T-helper 2 cell treated with Interferon-gamma antibody and Interleukin-4, amounts not matched to agents 100 ng/mL and 5 ng/mL, for 36 hours (primary cell): ENCODE data around the gene CYP4F12. TPM values are rescaled to one million over a fixed set of nuclear protein-coding genes. Genes with fewer than 3 reads are reported as not detected.

Source experiments
- intact Hi-C: fragments of 100-400 bp; cut with micrococcal nuclease; formaldehyde crosslinking; loops from one replicate; pipeline ENCODE4 v1.15.1; 2023
- total RNA-seq: library from RNA; stranded (reverse); gene quantifications from 2 replicates; pipeline ENCODE4 v1.2.3, GENCODE V29; 2022

Gene CYP4F12
- total RNA-seq, 1 donor from 2014 or later: not detected

- intact Hi-C loops: no loop called here
These were observed 29.1 kb downstream of the CYP4F12 start for GRCh38 chr19:15701757-15702533.

GRCh38 chr19:15702534-15702930 lies 29.6 kb downstream of the CYP4F12 start:
- intact Hi-C loops: no loop called here

- intact Hi-C loops: no loop called here
These were observed 41.8 kb downstream of the CYP4F12 start for GRCh38 chr19:15714638-15715037.

GRCh38 chr19:15715642-15716041 lies 42.8 kb downstream of the CYP4F12 start:
- intact Hi-C loops: no loop called here

GRCh38 chr19:15717809-15718208 lies 44.9 kb downstream of the CYP4F12 start:
- intact Hi-C loops: no loop called here

GRCh38 chr19:15721268-15721667 lies 48.4 kb downstream of the CYP4F12 start:
- intact Hi-C loops: no loop called here

- intact Hi-C loops: no loop called here
These were observed 50.1 kb downstream of the CYP4F12 start for GRCh38 chr19:15722956-15723355.

GRCh38 chr19:15727724-15728123 lies 54.8 kb downstream of the CYP4F12 start, which contains the start of gene OR10H2:
Gene OR10H2 (plus strand): TSS chr19:15728024. CDS start chr19:15728044, 20 bp downstream.
- intact Hi-C loops: no loop called here

- intact Hi-C loops: no loop called here
These were observed 57.7 kb downstream of the CYP4F12 start for GRCh38 chr19:15730538-15730937.

GRCh38 chr19:15732388-15732787 lies 59.5 kb downstream of the CYP4F12 start:
- intact Hi-C loops: no loop called here

GRCh38 chr19:15733895-15734294 lies 61.0 kb downstream of the CYP4F12 start:
- intact Hi-C loops: no loop called here

- intact Hi-C loops: no loop called here
These were observed 64.8 kb downstream of the CYP4F12 start, which contains the start of gene OR10H3 for GRCh38 chr19:15737722-15738121. Gene OR10H3 (plus strand): TSS chr19:15737985. CDS start chr19:15741393, 3,408 bp downstream.

GRCh38 chr19:15740785-15741184 lies 67.9 kb downstream of the CYP4F12 start:
- intact Hi-C loops: no loop called here

Other genes with a start within 250 kb of the CYP4F12 start
- gene WIZ, start 223.1 kb upstream of the CYP4F12 start, total RNA-seq: 27.3 and 30.7 TPM in 2 replicates
- gene RASAL3, start 208.5 kb upstream of the CYP4F12 start, total RNA-seq: 113 and 133 TPM in 2 replicates
- not detected in 2 replicates for gene PGLYRP2, start 193.6 kb upstream of the CYP4F12 start, total RNA-seq
- 0.34 and 0.55 TPM in 2 replicates for gene CYP4F22, start 164.6 kb upstream of the CYP4F12 start, total RNA-seq
- not detected in 2 replicates for gene CYP4F8, start 57.9 kb upstream of the CYP4F12 start, total RNA-seq
- gene CYP4F3, start 32.2 kb upstream of the CYP4F12 start, total RNA-seq: 0.18 and 0.32 TPM in 2 replicates
- not detected in 2 replicates for gene OR10H2, start 54.9 kb downstream of the CYP4F12 start, total RNA-seq
- gene OR10H3, start 64.9 kb downstream of the CYP4F12 start, total RNA-seq: not detected in 2 replicates
- not detected in 2 replicates for gene OR10H5, start 114.6 kb downstream of the CYP4F12 start, total RNA-seq
- gene OR10H1, start 142.6 kb downstream of the CYP4F12 start, total RNA-seq: not detected in 2 replicates
- not detected in 2 replicates for gene CYP4F2, start 225.0 kb downstream of the CYP4F12 start, total RNA-seq